ENCODE measurements around the gene KCNT1.
"Not testable (repeated sequence)": the region's sequence is repeated elsewhere in the genome, so short reads cannot be mapped to it uniquely, and the experiment has no call there.

Gene KCNT1

DNA sequence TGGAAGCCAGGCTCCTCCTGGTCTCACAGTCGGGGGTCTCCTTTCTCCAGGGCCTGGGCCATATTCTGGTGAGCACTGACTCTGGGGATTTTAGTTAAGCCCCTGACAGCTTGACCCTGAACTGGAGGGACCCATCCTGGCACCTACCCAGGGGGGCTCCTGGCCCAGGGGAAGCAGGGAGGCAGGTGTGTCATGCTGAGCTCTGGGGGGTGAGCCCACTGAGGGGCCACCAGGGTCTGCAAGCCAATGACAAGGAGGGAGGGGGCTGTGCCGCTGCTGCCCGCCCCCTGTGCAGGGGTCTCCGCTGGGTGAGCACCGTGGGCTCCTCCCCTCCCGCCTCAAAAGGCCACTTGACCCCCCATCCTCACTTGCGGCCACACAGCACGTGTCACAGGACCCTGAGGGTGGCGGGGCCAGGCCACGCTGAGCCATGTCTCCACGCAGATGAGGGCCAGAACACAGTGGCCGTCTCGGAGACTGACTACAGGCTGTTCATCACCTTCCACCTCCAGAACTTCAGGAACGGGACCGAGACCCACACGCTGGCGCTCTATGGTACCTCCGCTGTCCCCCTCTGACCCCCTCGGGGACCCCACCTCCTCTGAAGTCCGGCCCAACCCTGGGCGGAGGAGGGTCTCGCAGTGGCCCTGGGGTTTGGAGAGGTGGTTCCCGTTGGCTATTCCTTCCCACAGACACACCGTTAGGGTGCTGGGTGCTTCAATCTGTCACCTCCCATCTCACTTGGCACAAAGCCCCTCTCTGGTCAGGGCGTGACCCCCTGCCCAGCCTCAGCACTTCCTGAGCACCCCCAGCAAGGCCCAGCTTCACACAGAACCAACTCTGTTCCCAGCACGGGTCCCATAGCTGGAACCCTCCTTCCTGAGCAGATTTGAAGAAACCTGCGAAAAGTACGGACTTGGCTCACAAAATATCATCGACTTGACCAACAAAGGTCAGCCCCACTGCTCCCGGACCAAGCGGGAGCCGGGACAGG is 36.9 kb upstream of the KCNT1 start:
- Histone ChIP-seq H3K9ac (ENCODE audit: low read length) (no peak overlapping the region), H3K36me3 (ENCODE audit: insufficient read depth, low read length) (no peaks in the 10 kb centered on the region), H3K27me3 (ENCODE audit: control insufficient read depth in 1 of 2, insufficient read depth in 2 of 2, low read length in 2 of 2) (peaks cover 0 to 5% of the 10 kb centered on the region in 2 donors), H3K4me1 (ENCODE audit: insufficient read depth, low read length) (no peaks in the 10 kb centered on the region), H3K9me3 (ENCODE audit: low read length) (no peaks in the 10 kb centered on the region), H3K27ac (ENCODE audit: low read depth, low read length) (no peak overlapping the region), H3K4me3 (ENCODE audit: low read depth in 1 of 2, low read length in 2 of 2) (no peak overlapping the region)

GRCh38 chr9:135665795-135666189 is 36.2 kb upstream of the KCNT1 start:
- no peaks in the 10 kb centered on the region for H3K36me3 ChIP-seq (ENCODE audit: insufficient read depth, low read length)
- no peak overlapping the region for H3K4me3 ChIP-seq (ENCODE audit: low read depth in 1 of 2, low read length in 2 of 2)
- H3K27ac ChIP-seq (ENCODE audit: low read depth, low read length), result no peak overlapping the region
- peaks cover 0 to 5% of the 10 kb centered on the region in 2 donors for H3K27me3 ChIP-seq (ENCODE audit: control insufficient read depth in 1 of 2, insufficient read depth in 2 of 2, low read length in 2 of 2)
- H3K4me1 ChIP-seq (ENCODE audit: insufficient read depth, low read length), result no peaks in the 10 kb centered on the region
- no peaks in the 10 kb centered on the region for H3K9me3 ChIP-seq (ENCODE audit: low read length)
- H3K9ac ChIP-seq (ENCODE audit: low read length), result no peak overlapping the region

GRCh38 chr9:135666534-135667462 is 35.2 kb upstream of the KCNT1 start:
- Histone ChIP-seq H3K27me3 (ENCODE audit: control insufficient read depth in 1 of 2, insufficient read depth in 2 of 2, low read length in 2 of 2) (peaks cover 0 to 5% of the 10 kb centered on the region in 2 donors), H3K4me3 (ENCODE audit: low read depth in 1 of 2, low read length in 2 of 2) (no peak overlapping the region), H3K9me3 (ENCODE audit: low read length) (no peaks in the 10 kb centered on the region)

DNA sequence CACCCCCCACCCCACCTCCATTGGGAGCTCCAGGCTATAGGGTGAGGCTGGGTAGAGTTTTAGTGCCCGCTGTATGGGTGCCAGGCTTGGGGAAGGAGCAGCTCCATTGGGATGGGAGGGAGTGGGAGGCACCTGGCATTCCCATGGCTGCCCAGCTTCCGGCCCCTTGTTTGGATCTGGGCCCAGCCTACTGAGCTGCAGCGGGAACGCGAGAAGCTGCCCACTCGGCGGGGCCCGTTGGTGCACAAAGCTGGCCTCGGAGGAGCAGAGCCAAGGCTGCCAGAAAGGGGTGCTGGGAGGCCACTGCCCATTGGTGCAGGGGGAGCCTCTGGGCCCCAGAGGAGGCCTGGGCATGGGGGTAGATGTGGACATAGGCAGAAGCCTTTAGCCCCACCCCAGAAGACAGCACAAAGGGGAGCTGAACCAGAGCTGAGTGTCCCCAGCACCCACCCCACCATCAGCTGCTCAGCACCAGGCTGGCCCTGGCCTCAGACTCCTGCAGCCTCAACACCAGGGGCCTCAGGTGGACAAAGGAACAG is 34.5 kb upstream of the KCNT1 start:
- H3K9ac ChIP-seq (ENCODE audit: low read length), result no peak overlapping the region
- H3K4me1 ChIP-seq (ENCODE audit: insufficient read depth, low read length), result no peaks in the 10 kb centered on the region
- H3K27me3 ChIP-seq (ENCODE audit: control insufficient read depth in 1 of 2, insufficient read depth in 2 of 2, low read length in 2 of 2), result peaks cover 0 to 5% of the 10 kb centered on the region in 2 donors
- H3K27ac ChIP-seq (ENCODE audit: low read depth, low read length), result no peak overlapping the region
- H3K9me3 ChIP-seq (ENCODE audit: low read length), result no peaks in the 10 kb centered on the region
- no peak overlapping the region for H3K4me3 ChIP-seq (ENCODE audit: low read depth in 1 of 2, low read length in 2 of 2)
- H3K36me3 ChIP-seq (ENCODE audit: insufficient read depth, low read length), result no peaks in the 10 kb centered on the region

More at GRCh38 chr9:135666534-135667462, 35.2 kb upstream of the KCNT1 start:
- H3K27ac ChIP-seq (ENCODE audit: low read depth, low read length), result no peak overlapping the region
- H3K36me3 ChIP-seq (ENCODE audit: insufficient read depth, low read length), result no peaks in the 10 kb centered on the region
- H3K4me1 ChIP-seq (ENCODE audit: insufficient read depth, low read length), result no peaks in the 10 kb centered on the region
- H3K9ac ChIP-seq (ENCODE audit: low read length), result no peak overlapping the region

DNA sequence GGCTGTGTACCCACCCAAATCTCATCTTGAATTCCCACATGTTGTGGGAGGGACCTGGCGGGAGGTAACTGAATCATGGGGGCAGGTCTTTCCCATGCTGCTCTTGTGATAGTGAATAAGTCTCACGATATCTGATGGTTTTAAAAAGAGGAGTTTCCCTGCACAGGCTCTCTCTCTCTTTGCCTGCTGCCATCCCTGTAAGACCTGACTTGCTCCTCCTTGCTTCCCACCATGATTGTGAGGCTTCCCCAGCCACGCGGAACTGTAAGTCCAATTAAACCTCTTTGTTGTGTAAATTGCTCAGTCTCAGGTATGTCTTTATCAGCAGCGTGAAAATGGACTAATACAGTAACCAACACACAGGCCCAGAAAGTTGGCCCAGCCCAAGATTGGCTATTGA is 33.0 kb upstream of the KCNT1 start:
- not testable (repeated sequence) for H3K36me3 ChIP-seq (ENCODE audit: insufficient read depth, low read length); H3K9me3 ChIP-seq (ENCODE audit: low read length); H3K4me3 ChIP-seq (ENCODE audit: low read depth in 1 of 2, low read length in 2 of 2); H3K4me1 ChIP-seq (ENCODE audit: insufficient read depth, low read length); H3K27ac ChIP-seq (ENCODE audit: low read depth, low read length); H3K9ac ChIP-seq (ENCODE audit: low read length); H3K27me3 ChIP-seq (ENCODE audit: control insufficient read depth in 1 of 2, insufficient read depth in 2 of 2, low read length in 2 of 2)

DNA sequence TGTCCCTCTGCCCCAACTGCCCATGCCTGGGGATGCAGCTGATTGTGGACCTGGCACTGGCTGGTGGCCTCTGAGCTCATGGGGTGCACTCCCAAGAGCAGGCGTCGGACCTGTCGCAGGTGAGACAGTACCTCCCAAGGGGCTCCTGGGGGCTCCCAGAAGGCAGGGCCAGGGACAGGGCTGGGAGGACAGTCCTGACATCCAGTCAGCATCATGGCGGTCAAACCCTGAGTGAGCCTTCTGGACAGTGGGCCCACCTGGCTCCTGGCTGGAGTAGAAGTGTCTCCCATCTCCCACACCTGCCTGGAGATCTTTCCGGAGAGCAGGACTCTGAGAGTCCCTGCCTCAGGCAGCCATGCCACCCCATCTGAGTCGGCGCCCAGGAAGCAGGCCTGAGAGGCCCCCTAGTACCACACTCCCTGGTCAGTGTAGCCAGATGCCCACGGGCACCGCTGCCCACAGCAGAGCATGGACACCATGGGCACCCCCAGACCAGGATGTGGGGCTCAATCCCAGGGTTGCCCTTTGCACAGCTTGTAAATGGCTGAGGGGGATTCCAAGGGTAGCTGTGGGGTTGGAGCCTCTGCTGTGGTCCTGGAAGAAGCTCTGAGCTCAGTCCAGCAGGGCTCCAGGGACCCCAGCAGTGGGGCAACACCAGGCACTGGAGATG is 32.2 kb upstream of the KCNT1 start:
- Histone ChIP-seq H3K27ac (ENCODE audit: low read depth, low read length) (no peak overlapping the region), H3K4me3 (ENCODE audit: low read depth in 1 of 2, low read length in 2 of 2) (no peak overlapping the region), H3K9ac (ENCODE audit: low read length) (no peak overlapping the region), H3K9me3 (ENCODE audit: low read length) (no peaks in the 10 kb centered on the region), H3K27me3 (ENCODE audit: control insufficient read depth in 1 of 2, insufficient read depth in 2 of 2, low read length in 2 of 2) (peaks cover 0 to 5% of the 10 kb centered on the region in 2 donors), H3K4me1 (ENCODE audit: insufficient read depth, low read length) (no peaks in the 10 kb centered on the region), H3K36me3 (ENCODE audit: insufficient read depth, low read length) (no peaks in the 10 kb centered on the region)

DNA sequence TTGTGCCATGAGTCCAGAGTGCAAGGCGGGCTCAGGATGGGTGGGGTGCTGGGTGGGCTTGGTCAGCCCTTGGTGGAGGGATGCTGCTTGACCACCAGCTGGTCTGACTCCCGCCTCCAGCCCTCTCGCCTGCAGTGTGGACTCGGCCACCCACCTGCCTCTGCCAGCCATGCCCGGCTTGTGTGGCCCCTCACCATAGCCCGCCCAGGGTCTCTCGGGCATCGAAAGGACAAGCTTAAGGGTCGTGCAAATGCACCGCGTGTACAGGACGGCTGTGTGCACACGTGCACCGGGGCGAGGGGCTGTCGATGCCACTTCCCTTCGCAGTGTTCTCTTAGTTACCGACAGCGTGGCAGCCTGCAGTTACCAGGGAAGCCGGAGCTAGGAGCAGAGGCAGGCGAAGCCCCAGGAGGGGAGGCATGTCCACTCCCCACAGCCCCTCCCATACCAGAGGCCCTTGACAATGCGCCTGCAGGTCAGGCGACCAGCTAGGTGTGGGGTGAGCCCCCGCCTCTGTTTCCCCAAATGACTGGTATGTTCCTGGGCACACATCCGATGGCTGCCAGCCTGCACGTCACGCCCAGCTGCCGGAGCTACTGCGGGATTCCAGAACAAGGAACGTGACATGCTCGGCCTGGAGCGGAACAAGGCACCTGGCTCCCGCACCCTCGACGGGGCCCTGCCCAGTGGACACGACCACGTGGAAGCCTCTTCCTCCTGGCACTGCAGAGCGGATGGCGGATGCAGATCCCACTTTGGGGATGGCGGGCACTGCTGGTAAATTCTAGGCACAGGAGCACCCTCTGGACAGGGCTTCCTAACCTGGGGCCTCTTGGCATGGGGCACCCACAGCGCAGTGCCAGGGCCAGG is 31.0 kb upstream of the KCNT1 start:
- no peak overlapping the region for H3K4me3 ChIP-seq (ENCODE audit: low read depth in 1 of 2, low read length in 2 of 2)
- no peaks in the 10 kb centered on the region for H3K9me3 ChIP-seq (ENCODE audit: low read length)
- no peak overlapping the region for H3K9ac ChIP-seq (ENCODE audit: low read length)
- H3K27me3 ChIP-seq (ENCODE audit: control insufficient read depth in 1 of 2, insufficient read depth in 2 of 2, low read length in 2 of 2), result peaks cover 0 to 5% of the 10 kb centered on the region in 2 donors
- H3K4me1 ChIP-seq (ENCODE audit: insufficient read depth, low read length), result no peaks in the 10 kb centered on the region
- H3K36me3 ChIP-seq (ENCODE audit: insufficient read depth, low read length), result no peaks in the 10 kb centered on the region
- H3K27ac ChIP-seq (ENCODE audit: low read depth, low read length), result no peak overlapping the region

- H3K9ac ChIP-seq (ENCODE audit: low read length), result no peak overlapping the region
- no peaks in the 10 kb centered on the region for H3K9me3 ChIP-seq (ENCODE audit: low read length)
- H3K4me3 ChIP-seq (ENCODE audit: low read depth in 1 of 2, low read length in 2 of 2), result no peak overlapping the region
- peaks cover 0 to 5% of the 10 kb centered on the region in 2 donors for H3K27me3 ChIP-seq (ENCODE audit: control insufficient read depth in 1 of 2, insufficient read depth in 2 of 2, low read length in 2 of 2)
- no peaks in the 10 kb centered on the region for H3K36me3 ChIP-seq (ENCODE audit: insufficient read depth, low read length)
- H3K4me1 ChIP-seq (ENCODE audit: insufficient read depth, low read length), result no peaks in the 10 kb centered on the region
- no peak overlapping the region for H3K27ac ChIP-seq (ENCODE audit: low read depth, low read length)
These were observed 30.4 kb upstream of the KCNT1 start for GRCh38 chr9:135671591-135672041.

DNA sequence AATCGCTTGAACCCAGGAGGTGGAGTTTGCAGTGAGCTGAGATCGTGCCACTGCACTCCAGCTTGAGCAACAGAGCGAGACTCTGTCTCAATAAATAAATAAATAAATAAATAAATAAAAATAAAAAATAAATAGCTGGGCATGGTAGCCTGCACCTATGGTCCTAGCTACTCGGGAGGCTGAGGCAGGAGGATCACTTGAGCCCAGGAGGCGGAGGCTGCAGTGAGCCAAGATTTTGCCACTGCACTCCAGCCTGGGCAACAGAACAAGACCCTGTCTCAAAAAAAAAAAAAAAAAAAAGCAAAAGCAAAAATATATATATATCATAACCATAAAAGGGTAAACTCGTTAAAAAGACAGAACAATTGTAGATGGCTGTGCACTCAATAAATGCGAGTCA is 29.2 kb upstream of the KCNT1 start:
- not testable (repeated sequence) for H3K9me3 ChIP-seq (ENCODE audit: low read length); H3K4me3 ChIP-seq (ENCODE audit: low read depth in 1 of 2, low read length in 2 of 2); H3K4me1 ChIP-seq (ENCODE audit: insufficient read depth, low read length)

DNA sequence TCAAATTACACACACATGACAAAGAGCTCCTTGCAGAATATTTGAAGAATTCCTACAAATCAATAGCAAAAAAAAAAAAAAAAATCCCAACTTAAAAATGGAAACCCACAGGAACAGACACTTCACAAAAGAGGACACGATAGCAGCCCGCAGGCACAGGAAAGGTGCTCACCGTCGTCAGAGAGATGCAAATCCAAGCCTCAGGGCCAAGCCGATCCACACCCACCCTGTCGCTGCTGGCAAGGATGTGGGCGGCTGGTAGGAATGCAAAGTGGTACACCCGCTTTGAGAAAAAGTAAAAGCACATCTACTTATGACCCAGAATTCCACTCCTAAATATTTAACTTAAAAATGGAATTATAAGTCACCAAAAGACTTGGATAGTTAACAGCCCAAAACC is 28.0 kb upstream of the KCNT1 start:
- H3K27me3 ChIP-seq (ENCODE audit: control insufficient read depth in 1 of 2, insufficient read depth in 2 of 2, low read length in 2 of 2), result peaks cover 0 to 5% of the 10 kb centered on the region in 2 donors

More for the DNA sequence above, 29.2 kb upstream of the KCNT1 start:
- H3K36me3 ChIP-seq (ENCODE audit: insufficient read depth, low read length); H3K27ac ChIP-seq (ENCODE audit: low read depth, low read length); H3K27me3 ChIP-seq (ENCODE audit: control insufficient read depth in 1 of 2, insufficient read depth in 2 of 2, low read length in 2 of 2); H3K9ac ChIP-seq (ENCODE audit: low read length): not testable (repeated sequence)

More for the DNA sequence above, 28.0 kb upstream of the KCNT1 start:
- H3K9ac ChIP-seq (ENCODE audit: low read length), result no peak overlapping the region
- no peak overlapping the region for H3K4me3 ChIP-seq (ENCODE audit: low read depth in 1 of 2, low read length in 2 of 2)
- H3K27ac ChIP-seq (ENCODE audit: low read depth, low read length), result no peak overlapping the region
- H3K9me3 ChIP-seq (ENCODE audit: low read length), result no peaks in the 10 kb centered on the region
- H3K36me3 ChIP-seq (ENCODE audit: insufficient read depth, low read length), result no peaks in the 10 kb centered on the region
- H3K4me1 ChIP-seq (ENCODE audit: insufficient read depth, low read length), result no peaks in the 10 kb centered on the region

Data from muscle layer of colon (tissue), 2 donors.